Calu3 (cell line): Measurements from ENCODE around the gene DDRGK1. TPM values are rescaled to one million over a fixed set of nuclear protein-coding genes. Genes with fewer than 3 reads are reported as not detected.

Experiments used
- BruUV-seq: library from RNA; stranded (reverse); fragments of 400-500 nt; replicated peaks from 2 replicates; lab custom pipeline; 2021; lab: Mats Ljungman, UMichigan
- CTCF ChIA-PET: fragments of 300-600 bp; sonication (Branson Sonifier 250); formaldehyde crosslinking; loops from one replicate; lab custom pipeline; 2022; ENCODE audit warnings: antibody characterized with exemption; lab: Charles Lee
- DNase-seq: peaks from one replicate; pipeline ENCODE4 v3.0.0; 2022
- H3K27ac Mint-ChIP-seq: one replicate; pipeline ENCODE4 v1.8.0; 2022; ENCODE audit warnings: mixed read lengths; ENCODE audit not compliant: unreplicated experiment
- H3K27me3 Mint-ChIP-seq: one replicate; pipeline ENCODE4 v1.8.0; 2022; ENCODE audit warnings: mixed read lengths; ENCODE audit not compliant: unreplicated experiment
- H3K36me3 Mint-ChIP-seq: one replicate; pipeline ENCODE4 v1.8.0; 2022; ENCODE audit warnings: mild to moderate bottlenecking, moderate library complexity, mixed read lengths; ENCODE audit not compliant: insufficient read depth, unreplicated experiment
- H3K4me1 Mint-ChIP-seq: one replicate; pipeline ENCODE4 v1.8.0; 2022; ENCODE audit warnings: mild to moderate bottlenecking, low read depth, mixed read lengths; ENCODE audit not compliant: unreplicated experiment
- H3K4me3 Mint-ChIP-seq: one replicate; pipeline ENCODE4 v1.8.0; 2022; ENCODE audit warnings: mild to moderate bottlenecking, low read depth, moderate library complexity, mixed read lengths; ENCODE audit not compliant: unreplicated experiment
- H3K9me3 Mint-ChIP-seq: one replicate; pipeline ENCODE4 v1.8.0; 2022; ENCODE audit warnings: low read depth, mixed read lengths; ENCODE audit not compliant: unreplicated experiment
- CTCF ChIP-seq: fragments of 200-600 bp; IDR thresholded peaks from one replicate; pipeline ENCODE4 v1.8.0; 2022; ENCODE audit warnings: antibody characterized with exemption; ENCODE audit not compliant: unreplicated experiment
- intact Hi-C: fragments of 100-400 bp; cut with micrococcal nuclease; formaldehyde crosslinking; loops from one replicate; pipeline ENCODE4 v1.10.0; 2022; ENCODE audit not compliant: unreplicated experiment
- total RNA-seq: library from RNA; stranded (reverse); gene quantifications from 2 replicates; pipeline ENCODE4 v1.2.3, GENCODE V29; 2022

Gene DDRGK1
- total RNA-seq, 1 experiment from 2014 or later: 30.9 TPM

DNA sequence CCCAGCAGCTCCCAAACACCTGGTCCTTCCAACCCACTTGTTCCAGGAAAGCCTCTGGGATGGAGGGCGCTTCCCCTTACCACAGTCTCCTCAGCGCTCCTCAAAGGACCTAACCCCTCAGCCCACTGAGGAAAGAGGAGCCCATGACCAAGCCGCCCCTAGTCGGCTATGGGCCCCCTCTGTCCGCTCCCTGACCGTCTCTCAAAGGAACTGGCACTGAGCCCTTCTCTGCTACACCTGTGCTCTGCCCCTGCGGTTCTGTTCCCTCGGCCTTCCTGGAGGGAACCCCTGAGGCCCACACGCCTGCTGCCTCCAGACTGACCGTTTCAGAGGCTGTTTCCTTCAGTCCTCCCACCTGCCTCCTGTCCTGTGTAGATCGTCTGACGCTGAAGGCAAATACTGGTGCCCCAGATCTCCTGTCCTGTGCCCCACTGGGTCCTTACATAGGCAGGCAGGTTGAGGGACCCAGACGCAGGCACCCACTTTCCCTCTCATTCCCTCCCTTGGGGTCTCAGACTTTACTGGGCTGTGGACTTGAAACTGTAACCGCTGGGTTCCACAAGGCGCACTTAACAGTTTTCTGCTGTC, 36.4 kb upstream of the DDRGK1 start:
- DNase-seq: no peak
- Mint-ChIP-seq H3K9me3 (no peaks in the 10 kb centered on the region), H3K4me1 (peaks cover 12% of the 10 kb centered on the region), H3K4me3 (no peak overlapping the region), H3K36me3 (peaks cover 30% of the 10 kb centered on the region), H3K27ac (no peak overlapping the region), H3K27me3 (peaks cover 21% of the 10 kb centered on the region)
- no peak for TF ChIP-seq CTCF
- BruUV-seq: no TSS peak
- CTCF ChIA-PET: no interaction called here
- intact Hi-C loops: no loop called here

DNA sequence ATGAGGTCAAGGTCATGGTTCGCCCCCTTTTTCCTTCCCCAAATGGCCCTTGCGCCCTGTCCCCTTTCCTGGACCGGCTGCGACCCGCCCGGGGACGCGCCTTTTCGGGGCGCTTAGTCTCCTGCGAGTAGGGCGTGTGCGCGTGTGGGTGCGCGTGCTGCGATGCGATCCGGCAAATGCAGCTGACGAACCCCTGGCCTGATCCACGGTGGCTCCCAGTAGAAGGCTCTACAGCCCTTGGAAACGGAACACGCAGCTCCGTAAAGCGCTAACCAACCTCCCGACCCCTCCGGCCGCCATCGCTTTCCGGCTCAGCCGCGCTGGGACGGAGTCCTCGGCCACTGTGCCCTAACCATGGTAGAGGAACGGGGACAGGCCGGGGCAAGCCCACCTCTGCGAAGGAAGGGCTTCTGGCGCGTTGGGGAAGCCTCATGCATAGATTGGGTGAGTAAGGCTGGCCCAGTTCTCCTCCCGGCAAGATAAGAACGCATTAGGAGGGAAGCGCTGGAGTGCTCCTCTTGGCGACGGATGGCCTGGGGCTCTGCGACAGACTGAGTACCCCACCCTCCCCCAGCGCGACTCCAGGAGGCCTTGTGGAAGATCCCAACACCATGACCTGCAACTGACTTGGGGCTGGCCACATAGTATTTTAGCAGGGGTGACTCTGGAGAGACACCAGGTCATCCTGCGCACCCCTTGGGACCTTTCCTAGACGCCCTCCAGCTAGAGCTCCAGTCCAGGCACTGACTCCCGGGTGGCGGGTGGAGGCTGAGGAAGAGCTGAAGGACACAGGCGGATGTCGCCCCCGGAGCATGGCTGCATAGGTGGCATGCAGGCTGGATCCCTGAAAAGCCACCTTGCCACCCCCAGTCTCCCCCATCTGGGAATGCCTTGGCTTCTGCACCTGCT, 35.6 kb upstream of the DDRGK1 start:
- no peak for DNase-seq
- BruUV-seq: no TSS peak
- no peak for TF ChIP-seq CTCF
- Mint-ChIP-seq H3K4me3 (peak overlapping the region; percentile 90), H3K27me3 (peaks cover 21% of the 10 kb centered on the region), H3K9me3 (no peaks in the 10 kb centered on the region), H3K36me3 (peaks cover 31% of the 10 kb centered on the region), H3K27ac (peak overlapping the region; percentile 54), H3K4me1 (peaks cover 19% of the 10 kb centered on the region)
- CTCF ChIA-PET: no interaction called here
- intact Hi-C loops: no loop called here

- intact Hi-C loops: no loop called here
- no TSS peak for BruUV-seq
- DNase-seq: peak; percentile 70
- H3K4me3 Mint-ChIP-seq: peak within 1 kb of the TSS; percentile 90
- H3K27me3 Mint-ChIP-seq: peaks cover 21% of the 10 kb centered on the region
- peaks cover 31% of the 10 kb centered on the region for H3K36me3 Mint-ChIP-seq
- H3K9me3 Mint-ChIP-seq: no peaks in the 10 kb centered on the region
- no peak for TF ChIP-seq CTCF
- CTCF ChIA-PET: interaction anchor here (0.7 kb wide), 1 partner anchor 18 kb away, joined by 3 read pairs; no protein-coding TSS in a partner anchor
- peaks cover 22% of the 10 kb centered on the region for H3K4me1 Mint-ChIP-seq
- peak within 1 kb of the TSS; percentile 54 for H3K27ac Mint-ChIP-seq
Observed at GRCh38 chr20:3239026-3239866, 34.8 kb upstream of the DDRGK1 start, which contains the start of gene SLC4A11. SLC4A11 (minus strand) TSS chr20:3239190; CDS start chr20:3239137, 53 bp downstream.

DNA sequence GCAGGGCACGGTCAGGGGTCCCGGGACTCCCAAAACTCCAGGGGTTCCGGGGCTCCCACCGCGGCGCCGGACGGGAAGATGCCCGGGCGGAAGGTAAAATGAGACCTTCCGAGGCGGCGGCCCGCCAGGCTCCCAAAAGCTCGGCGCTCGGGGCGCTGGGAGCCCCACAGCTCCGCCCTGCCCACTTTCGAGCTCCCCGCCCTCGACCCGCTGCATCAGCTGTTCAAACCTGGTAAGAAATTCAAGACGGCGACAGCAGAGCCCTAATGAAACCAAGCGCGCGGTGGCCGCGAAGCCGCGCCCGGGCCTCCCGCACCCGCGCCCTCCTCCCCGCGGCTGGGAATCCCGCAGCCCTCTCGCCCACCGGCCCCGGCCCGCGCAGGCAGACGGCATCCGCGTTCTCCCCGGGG, 34.1 kb upstream of the DDRGK1 start:
- intact Hi-C loops: no loop called here
- CTCF ChIA-PET: no interaction called here
- H3K36me3 Mint-ChIP-seq: peaks cover 31% of the 10 kb centered on the region
- BruUV-seq: no TSS peak
- TF ChIP-seq CTCF: no peak
- H3K4me3 Mint-ChIP-seq: peak overlapping the region; percentile 90
- H3K4me1 Mint-ChIP-seq: peaks cover 22% of the 10 kb centered on the region
- peak; percentile 42 for DNase-seq
- peaks cover 21% of the 10 kb centered on the region for H3K27me3 Mint-ChIP-seq
- H3K27ac Mint-ChIP-seq: no peak overlapping the region
- H3K9me3 Mint-ChIP-seq: no peaks in the 10 kb centered on the region
